SHP77 (cell line): ENCODE results near the gene MBOAT2.
"Not testable (repeated sequence)": the region's sequence is repeated elsewhere in the genome, so short reads cannot be mapped to it uniquely, and the experiment has no call there.

Experiments used
- DNase-seq, 2 experiments: peaks; one replicate each; lab custom pipeline; 2025; lab: John Stamatoyannopoulos, UW

MBOAT2 gene

DNA sequence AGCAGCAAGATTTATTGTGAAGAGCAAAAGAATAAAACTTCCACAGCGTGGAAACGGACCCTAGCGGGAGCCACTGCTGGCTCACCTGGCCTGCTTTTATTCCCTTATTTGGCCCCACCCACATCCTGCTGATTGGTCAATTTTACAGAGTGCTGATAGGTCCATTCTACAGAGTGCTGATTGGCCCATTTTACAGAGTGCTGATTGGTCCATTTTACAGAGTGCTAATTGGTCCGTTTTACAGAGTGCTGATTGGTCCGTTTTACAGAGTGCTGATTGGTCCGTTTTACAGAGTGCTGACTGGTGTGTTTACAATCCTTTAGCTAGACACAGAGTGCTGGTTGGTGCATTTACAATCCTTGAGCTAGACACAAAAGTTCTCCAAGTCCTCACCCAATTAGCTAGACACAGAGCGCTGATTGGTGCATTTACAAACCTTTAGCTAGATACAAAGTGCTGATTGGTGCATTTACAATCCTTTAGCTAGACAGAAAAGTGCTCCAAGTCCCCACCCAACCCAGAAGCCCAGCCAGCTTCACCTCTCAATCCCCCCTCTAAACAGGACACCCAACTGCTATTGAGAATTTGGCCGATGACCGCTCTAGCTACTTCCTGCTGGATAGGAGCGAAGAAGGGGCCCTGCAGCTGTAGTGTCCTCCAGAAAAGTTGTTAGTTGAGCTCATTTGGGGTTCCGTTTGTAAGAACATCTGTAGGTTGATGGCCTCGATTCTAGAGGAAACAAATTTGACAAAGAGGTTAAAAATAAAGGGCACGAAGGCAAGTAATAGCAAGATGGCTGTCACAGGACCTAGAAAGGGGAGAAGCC, 108.2 kb downstream of the MBOAT2 start:
- DNase-seq = not testable (repeated sequence)

DNA sequence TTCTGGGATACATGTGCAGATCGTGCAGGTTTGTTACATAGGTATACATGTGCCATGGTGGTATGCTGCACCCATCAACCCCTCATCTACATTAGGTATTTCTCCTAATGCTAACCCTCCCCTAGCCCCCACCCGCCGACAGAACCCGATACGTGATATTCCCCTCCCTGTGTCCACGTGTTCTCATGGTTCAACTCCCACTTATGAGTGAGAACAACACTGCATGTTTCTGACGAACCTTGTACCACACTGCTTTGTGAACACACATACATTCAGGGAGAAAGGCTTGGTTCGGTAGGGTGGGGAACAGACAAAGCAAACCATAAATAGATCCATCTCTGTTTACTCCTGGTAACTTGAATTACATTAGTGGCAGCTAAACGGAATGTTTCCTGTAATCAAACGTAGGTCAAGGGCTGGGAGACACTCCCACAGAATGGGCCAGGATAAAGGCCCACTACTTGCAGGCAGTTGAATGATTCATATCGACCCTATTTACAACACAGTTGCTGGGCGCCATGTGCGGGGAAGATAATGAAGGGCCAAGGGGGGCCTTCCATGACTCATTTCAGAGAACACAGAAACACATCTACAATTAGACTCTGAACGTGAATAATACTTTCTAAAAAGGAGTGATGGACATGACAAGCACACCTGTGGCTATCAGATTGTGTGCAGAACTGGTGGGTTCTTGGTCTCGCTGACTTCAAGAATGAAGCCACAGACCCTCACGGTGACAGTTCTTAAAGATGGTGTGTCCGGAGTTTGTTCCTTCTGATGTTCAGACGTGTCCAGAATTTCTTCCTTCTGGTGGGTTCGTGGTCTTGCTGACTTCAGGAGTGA, 109.3 kb downstream of the MBOAT2 start:
- DNase-seq = no peak

DNA sequence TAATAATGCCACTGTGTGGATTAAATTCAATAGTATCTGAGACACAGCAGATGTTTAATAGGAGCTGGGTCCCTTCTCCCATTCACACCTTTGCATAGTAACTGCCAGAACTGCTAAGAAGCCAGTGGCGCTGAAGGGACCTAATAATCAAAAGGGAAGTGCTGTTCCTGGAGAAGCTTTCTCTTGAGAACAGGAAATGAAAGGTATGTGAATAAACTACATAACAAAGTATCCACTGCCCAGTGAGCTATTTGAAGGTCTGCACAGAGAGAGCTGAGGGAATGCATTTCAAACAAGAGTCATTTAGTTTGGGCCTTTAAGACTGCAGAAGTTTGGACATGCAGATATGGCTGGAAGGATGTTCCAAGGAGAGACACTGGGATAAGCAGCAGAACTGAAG, 110.0 kb downstream of the MBOAT2 start:
- no peak for DNase-seq

DNA sequence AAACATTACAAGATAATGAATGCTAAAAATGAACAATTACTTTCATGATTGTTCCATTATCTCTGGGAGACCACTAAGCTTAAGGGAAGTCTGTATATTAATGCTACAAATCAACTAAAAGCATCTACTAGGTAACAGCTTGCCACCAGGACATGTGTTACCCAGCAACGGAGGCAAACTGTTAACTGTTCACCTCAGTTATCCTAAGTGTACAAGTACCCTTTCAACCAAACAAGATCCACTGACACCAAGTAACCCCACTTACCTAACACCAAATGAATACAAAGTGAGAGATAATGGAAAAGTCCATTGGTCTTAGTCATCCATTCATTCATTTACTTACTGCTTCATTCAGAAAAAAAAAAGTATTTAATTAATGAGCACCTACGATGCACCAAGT, 111.4 kb downstream of the MBOAT2 start:
- no peak for DNase-seq

DNA sequence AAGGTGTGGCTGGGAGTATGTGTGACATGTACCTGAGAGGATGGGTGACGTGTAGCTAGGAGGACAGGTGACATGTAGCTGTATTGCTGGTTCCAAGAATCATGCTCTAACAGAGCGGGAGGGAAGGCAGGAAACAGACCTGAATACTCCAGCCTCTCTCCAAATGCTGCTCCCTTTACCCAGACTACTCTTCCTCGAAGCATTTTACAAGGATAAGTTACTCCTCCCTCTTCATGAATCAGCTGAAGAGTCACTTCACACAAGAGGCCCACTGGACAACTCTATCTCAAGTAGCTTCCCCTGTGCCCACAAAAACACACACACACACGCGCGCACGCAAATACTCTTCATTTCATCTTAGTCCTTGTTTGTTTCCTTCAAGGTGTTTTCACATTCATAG, 113.5 kb downstream of the MBOAT2 start:
- DNase-seq = no peak

DNA sequence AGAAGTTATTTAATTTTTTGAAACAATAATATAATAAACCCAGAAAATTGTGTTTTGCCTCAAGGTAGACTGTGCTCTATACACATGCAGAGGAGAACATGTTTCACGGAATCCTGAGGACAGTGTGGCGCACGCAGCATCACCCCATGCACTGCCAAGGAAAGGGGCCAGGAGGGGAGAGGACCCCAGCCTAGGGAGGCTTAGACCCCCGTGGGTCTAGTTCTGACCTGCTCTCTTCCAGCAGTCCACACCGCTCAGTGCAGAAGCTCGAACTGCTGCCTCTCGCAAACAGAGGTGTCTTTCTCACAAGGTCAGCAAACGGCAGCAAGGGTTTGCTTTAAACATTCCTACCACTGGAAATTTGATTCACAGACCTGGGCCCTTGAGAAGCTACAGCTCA, 114.5 kb downstream of the MBOAT2 start:
- no peak for DNase-seq

DNA sequence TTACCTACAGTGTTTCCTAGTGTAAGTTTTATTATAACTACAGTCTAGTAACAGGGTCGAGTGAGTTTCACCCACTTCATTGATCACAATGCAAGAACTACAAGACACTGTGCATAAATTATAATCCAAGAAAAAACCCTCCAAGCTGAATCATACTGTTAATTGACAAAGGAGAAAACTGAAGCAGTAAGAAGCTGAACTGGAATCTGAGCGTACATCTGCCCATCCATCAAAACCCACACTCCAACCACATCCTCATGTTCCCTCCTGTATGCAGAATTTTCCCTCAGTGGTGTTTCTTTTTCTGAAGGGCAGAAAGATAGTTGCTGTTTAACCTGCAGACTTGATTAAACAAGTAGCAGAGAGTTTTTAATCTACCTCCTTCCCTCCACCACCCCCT, 116.6 kb downstream of the MBOAT2 start:
- DNase-seq = no peak

DNA sequence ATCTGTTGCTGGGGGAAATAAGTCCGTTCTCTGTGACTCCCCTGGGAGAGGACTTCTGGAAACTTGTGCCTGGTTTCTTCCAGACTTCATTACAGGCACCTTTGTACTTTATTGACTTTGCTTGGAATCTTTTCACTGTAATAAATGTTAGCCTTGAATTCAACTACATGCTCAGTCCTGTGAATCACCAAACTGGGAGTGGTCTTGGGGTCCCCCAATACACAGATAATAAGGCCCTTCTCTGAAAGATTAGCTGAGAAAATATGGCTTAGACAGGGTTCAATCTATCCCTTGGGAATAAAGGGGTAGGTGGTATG, 117.3 kb downstream of the MBOAT2 start:
- DNase-seq = no peak

DNA sequence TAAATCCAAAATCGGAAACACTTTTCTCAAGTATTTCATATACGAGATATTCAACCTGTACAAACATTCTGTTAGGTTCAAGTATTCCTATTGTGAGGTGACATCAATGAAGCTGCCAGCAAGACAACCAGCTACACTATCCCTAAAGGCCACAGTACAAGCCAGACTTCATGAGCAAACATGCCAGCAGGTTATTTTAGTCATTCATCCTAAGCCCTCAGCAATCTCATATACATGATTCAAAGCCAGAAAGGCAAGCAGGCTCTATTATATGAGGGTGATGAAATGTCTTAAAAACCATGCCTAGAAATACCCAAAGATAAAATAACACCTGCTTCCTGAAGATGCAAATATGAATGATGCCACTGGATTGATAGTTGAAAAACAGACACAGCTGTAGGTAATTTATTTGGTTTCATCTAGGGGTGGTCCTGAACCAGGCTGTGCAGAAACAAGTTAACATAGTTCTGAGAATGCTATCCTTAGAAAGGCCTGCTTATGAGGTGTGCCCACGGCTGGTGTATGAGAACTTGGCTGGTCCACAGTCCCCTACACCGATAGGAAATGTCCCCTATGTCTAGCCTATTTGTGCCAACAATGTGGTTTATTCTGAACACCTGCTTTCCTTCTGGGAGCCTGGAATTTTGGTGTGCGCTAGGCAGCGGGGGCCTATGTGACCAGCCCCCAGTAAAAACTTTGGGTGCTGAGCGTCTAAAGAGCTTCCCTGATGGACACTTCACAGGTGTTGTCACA, 117.9 kb downstream of the MBOAT2 start:
- DNase-seq = no peak

DNA sequence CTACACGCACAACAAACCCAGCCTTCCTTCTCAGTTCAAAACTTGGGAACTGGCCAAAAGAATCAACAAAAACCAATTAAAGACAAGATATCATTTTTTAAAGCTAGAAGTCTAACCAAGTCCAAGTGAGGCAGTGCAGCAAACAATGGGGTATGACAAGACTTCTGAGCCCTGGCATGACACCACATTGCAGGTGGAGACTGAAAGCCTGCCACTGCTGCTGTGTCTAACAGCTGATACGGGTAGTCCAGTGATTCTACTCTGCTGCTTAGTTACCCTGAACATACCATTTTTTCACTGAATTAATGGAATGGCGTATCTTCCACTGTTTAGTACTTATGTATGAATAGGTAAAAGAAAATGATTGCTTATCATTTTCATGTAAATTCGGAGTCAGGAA, 118.7 kb downstream of the MBOAT2 start:
- DNase-seq = no peak

DNA sequence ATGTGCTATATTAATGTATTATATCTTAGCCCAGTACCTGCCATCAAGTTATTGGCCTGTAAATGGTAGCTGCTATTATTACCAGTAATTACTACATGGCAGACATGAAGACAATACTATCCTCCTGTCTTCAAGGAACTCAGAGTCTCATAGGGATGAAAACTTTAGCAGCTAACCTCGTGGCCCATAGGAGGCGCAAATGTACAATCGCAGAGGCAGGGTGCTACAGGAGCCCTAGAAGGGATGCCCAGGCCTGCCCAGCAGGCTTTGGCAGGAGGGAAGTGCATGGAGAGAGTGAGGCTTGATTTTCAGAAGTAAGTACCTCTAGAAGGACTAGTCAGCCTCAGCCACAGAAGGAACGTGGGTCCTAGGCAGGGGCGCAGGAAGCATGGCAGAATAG, 121.4 kb downstream of the MBOAT2 start:
- no peak for DNase-seq

DNA sequence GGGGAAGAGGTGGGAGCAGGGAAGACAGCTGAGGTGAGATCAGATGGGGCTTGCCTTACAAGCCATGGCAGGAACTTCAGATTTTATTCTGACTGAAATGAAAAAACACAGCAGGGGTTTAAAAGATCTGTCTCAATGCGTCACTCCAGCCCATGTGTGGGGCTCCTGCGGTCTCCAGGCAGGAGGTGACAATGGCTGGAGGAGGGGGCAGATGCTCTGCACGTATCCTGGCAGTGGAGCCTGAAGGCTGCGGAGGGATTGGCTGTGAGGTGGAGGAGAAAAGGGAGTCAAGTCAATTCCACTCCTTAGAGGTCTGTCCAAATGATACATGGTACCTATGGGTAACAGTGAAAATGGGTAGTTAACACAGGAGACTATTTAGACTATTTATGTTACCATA, 125.6 kb downstream of the MBOAT2 start:
- DNase-seq = no peak

DNA sequence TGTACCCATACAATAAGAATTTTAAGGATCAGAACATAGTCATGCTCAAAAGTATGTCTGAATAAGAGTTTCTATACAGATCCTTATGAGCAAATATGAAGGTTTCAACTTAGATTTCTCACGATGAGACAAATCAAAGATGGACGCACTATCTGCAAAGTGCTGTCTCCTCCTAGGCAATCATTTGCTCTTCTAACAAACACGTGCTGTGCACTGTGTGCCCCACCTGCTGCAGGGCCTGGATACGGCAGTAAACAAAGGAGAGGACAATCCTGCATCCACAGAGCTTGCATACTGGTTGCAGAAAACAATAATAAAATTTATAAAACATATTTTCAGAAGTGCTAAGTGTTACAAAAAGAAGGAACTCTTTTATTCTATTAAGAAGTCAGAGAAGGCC, 126.2 kb downstream of the MBOAT2 start:
- DNase-seq = no peak

DNA sequence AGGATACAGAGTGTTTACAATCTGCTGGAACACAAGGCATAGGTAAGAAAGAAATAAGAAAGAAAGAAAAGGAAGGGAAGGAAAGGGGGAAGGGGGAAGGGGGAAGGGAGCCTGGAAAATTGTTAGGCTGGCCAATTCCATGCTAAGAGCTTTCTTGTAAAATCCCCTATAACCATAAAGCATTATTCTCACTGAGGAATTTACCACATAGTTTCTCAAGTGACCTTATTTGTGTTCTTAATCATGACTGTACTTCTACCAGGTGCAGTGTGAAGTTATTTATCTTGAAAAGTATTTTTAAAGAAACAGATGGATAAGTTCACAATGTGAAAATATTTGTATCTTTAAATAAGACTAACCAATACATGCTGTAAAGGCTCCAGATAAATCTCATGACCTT, 126.9 kb downstream of the MBOAT2 start:
- DNase-seq = no peak

DNA sequence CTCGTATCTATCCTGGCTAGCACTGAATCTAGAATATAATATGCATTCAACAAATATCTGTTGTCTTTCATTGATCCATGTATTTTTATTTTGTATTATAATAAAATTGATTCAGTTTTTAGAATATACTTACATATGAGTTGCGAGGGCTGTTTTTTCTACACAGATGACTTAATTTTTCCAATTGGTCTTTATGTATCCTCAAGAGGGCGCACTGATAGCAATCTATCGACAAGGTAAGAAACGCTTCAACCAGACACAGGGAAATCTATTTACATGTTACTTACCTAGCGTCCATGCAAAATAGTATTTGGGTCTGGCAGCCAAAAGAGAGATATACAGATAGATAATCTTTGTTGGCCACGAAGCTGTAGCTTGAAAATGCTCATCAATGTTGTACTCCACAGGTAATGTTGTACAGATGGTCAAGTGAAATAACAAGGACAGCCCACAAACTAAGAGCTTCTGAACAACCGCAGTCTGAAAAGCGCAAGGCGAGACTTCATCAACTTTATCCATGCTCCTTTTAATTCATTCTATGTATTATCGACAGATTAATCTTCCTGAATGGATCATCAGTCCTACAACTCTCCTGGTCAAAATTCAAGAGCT, 130.6 kb downstream of the MBOAT2 start:
- peak; percentile 52 to 82 for DNase-seq

DNA sequence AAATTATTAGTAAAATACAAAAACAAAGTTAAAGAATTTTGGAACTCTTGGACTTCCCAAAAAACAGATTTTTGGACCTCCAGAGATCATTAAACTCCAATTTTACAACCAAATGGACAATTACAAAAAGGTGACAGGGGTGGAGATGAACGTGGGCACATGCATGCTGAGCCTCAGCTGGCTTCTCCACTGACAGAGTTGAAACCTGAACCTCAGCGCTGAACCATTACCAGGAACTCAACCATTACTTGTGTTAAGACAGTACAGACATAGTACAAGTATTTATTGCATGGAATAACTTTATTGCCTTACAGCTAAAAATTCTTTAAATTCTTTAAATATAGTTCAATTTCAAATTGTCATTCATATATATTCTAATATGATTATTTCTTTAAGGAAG, 133.0 kb downstream of the MBOAT2 start:
- DNase-seq = no peak

DNA sequence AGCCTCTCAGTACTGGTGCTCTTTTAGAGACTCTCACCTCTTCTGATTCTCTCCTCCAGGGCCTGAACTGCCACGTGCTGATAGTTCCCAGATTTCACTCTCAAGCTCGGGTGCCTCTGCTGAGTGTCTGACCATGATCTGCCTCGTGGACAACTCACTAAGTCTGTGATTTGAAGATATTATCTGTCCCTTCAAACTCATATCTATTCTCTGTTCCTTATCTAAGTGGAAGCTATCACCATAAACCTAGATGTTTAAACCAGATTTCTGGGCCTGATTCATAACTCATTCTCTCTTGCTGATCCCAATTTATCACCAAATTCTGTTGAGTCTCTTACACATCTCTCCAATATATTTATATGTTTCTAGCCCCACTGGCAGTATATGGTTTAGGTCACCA, 136.1 kb downstream of the MBOAT2 start:
- DNase-seq = no peak

DNA sequence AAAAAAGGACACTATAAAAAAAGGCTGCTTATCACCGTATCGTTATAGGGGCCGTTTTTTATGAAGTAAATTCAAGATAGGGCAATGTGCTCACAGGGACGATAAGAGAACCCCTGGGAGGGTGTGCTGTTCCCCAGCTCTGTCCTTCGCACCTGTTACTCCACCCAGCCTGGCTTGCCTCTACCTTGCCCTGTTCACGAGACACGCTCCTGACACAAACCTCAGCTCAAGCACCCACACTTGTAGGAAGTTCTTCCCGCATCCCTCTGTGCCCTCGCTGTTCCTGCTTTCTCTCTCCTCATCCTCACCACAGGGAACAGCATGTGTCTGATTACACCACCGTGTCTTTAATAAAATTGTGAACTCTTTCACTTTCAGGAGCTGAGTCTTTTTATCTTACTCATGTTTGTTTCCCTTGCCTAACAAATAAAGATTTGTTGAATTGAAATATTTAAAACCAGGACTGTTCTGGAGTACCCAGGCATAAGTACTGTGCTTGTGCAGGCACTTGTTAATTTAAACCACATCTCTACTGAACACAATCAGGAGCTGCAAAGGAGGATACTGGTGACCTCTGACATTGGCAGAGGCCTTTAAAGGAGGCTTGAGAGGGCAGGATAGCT, 140.0 kb downstream of the MBOAT2 start:
- no peak for DNase-seq

DNA sequence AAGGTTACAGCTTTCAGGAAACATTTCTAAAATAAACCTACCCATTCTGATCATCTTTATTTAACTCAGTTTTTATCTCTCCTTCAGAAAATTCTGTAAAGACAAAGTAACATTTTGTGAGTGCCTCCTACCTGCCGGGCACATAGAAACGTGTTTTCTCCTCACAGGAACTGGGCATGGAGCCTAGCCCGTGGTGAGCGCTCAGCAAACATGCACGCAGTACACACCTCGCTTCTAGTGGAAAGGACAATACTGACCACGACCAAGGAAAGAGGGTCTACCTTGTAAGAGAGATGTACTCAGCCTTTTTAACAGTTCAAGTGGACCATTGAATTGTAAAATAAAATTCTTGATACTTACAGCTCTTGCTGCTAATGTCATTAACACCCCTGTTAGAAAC, 141.3 kb downstream of the MBOAT2 start:
- no peak for DNase-seq

DNA sequence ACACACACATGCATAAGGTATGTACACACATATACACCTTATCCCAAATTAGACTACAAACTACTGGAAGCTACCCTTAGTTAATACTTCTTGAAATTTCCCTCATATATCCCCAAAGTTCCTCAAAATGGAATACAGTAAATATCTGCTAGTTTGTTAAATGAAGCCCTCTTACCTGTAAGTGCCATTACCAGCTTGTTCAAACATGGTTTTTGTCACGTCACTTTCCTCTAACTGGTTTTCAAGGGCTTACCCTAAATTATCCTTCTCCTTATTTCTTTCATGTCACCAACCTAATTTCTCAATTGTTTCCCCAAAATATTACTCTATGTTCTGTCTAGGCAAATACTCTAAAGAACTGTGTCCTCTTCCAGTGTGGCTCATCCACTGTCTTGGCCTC, 141.7 kb downstream of the MBOAT2 start:
- no peak for DNase-seq

DNA sequence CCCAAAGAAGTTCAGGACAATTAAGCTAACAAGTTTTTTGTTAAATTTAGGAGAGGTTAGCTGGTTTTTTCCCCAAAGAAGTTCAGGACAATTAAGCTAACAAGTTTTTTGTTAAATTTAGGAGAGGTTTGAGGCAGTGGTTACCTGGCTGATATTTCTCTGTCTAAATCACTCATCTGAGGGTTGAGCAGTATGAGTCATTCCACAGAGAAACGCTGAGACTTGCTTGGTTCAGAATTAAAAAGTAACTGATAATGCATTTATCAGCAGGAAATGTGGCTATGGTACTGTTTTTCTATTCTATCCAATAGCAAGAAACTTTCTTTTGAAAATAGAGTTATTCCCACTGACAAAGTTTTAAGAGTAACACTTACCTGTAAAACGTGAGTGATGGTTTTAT, 143.2 kb downstream of the MBOAT2 start:
- DNase-seq = no peak

DNA sequence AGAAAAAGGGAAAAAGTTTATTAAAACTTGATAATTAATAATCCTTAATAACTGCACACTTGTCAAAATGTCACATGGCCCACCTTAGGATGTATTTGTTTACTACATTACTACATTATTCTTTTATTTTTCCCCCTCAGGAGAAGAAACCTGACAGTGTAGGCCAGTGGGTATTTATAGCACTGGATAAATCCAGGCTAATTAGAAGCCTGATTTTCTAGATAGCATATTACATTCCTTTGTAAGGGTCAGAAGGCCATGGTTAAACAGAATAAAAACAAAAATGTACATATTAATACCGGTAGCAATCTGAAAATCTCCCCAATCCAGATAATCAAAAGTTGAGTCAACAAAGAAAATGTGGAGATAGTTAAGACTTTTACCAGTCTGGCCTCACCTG, 144.6 kb downstream of the MBOAT2 start:
- DNase-seq = no peak
